C4-2B (cell line): ENCODE results near the gene MINDY4.

Source experiments
- CTCF ChIP-seq: fragments of 450-650 bp; conservative IDR thresholded peaks from 2 replicates; pipeline ENCODE4 v1.5.1; 2017; ENCODE audit warnings: mild to moderate bottlenecking
- ZFX ChIP-seq: fragments of 450-650 bp; IDR thresholded peaks from 2 replicates; pipeline ENCODE4 v1.6.1; 2017

- TF ChIP-seq CTCF, result no peak
- TF ChIP-seq ZFX, result no peak
Measured at GRCh38 chr7:30904561-30904960, 133.3 kb downstream of the MINDY4 start.
